Activated naive CD4-positive, alpha-beta T cell treated with anti-CD3 and anti-CD28 coated beads, Interleukin-2, amount 10 ng/mL, durations not matched to agents 7 days and 5 days (primary cell): ENCODE data around the gene ALDOC.

ENCODE experiments used
- CTCF ChIA-PET: fragments of 350-600 bp; sonication (Branson Sonifier 250); formaldehyde crosslinking; loops from one replicate; lab custom pipeline; 2021; ENCODE audit warnings: antibody characterized with exemption; lab: Charles Lee
- DNase-seq: peaks from one replicate; pipeline ENCODE4 v3.0.0-alpha.2; 2020
- H3K27ac Mint-ChIP-seq: one replicate; pipeline ENCODE4 v1.8.0; 2021; ENCODE audit warnings: mild to moderate bottlenecking, moderate library complexity, mixed read lengths
- H3K27me3 Mint-ChIP-seq: one replicate; pipeline ENCODE4 v1.8.0; 2021; ENCODE audit warnings: mild to moderate bottlenecking, mixed read lengths
- H3K36me3 Mint-ChIP-seq: one replicate; pipeline ENCODE4 v1.8.0; 2021; ENCODE audit warnings: mixed read lengths
- H3K4me1 Mint-ChIP-seq: one replicate; pipeline ENCODE4 v1.8.0; 2021; ENCODE audit warnings: mixed read lengths
- H3K4me3 Mint-ChIP-seq: one replicate; pipeline ENCODE4 v1.8.0; 2021; ENCODE audit warnings: mild to moderate bottlenecking, moderate library complexity, mixed read lengths
- H3K9me3 Mint-ChIP-seq: one replicate; pipeline ENCODE4 v1.8.0; 2021; ENCODE audit warnings: mixed read lengths

Gene ALDOC

DNA sequence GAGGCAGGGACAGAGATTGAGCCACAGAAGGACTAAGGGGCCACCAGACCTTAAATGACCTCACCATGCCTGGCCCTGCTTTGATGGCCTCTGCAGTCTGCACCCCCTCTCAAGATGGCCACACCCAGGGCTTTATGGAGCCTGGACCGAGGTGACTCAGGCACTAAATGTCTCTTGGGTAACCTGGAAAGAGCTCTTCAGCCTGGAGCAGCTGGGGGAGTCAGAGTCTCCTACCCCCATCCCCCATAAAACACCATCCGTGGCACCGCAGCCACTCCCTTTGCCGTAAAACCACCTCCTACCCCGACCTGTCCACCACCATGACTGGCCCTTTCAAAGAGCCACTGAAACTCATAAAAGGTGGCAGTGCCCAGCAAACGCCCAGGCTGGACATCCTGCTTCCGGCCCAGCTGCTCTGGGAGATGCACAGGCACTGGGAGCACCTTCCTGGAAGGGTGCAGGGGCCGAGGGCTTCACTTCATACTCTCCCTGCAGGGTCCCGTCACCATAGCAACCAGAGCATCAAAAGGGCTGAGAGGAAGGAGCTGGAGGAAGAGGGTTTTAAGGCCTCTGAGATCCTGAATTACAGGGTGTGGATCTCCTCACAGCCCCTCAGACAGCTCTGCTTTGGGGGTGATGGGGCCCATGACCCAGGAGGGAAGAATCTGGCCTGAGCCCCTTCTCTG, 48.2 kb downstream of the ALDOC start:
- DNase-seq: no peak
- no peak overlapping the region for H3K27ac Mint-ChIP-seq
- H3K27me3 Mint-ChIP-seq: peaks cover 18% of the 10 kb centered on the region
- CTCF ChIA-PET: interaction anchor here (1.0 kb wide), 1 partner anchor 20 kb away, joined by 3 read pairs; no protein-coding TSS in a partner anchor
- no peaks in the 10 kb centered on the region for H3K4me1 Mint-ChIP-seq
- no peaks in the 10 kb centered on the region for H3K36me3 Mint-ChIP-seq
- H3K4me3 Mint-ChIP-seq: no peak overlapping the region
- no peaks in the 10 kb centered on the region for H3K9me3 Mint-ChIP-seq

DNA sequence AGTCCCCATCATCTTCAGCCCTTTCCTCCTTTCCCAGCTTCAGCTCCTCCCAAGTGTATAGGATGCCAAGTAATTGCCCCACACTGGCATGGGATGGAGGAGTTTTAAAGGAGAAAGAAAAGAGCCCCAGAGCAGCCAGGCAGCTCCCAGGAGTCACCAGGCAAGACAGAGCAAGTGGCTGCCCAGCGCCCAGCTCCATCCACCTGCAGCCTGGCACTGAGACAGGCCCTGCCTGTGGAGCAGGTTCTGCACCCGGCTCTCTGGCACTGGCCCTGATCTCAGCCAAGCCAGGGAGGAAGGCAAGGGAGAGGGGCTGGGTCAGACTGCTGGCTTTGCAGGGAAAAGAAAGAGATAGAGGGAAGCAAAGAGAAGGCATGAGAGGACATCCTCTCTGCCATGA, 48.8 kb downstream of the ALDOC start:
- Mint-ChIP-seq H3K27ac (no peak overlapping the region), H3K27me3 (peaks cover 18% of the 10 kb centered on the region), H3K4me3 (no peak overlapping the region), H3K9me3 (no peaks in the 10 kb centered on the region), H3K36me3 (no peaks in the 10 kb centered on the region), H3K4me1 (no peaks in the 10 kb centered on the region)
- DNase-seq: no peak
- CTCF ChIA-PET: interaction anchor here (1.0 kb wide), 1 partner anchor 20 kb away, joined by 3 read pairs; no protein-coding TSS in a partner anchor

DNA sequence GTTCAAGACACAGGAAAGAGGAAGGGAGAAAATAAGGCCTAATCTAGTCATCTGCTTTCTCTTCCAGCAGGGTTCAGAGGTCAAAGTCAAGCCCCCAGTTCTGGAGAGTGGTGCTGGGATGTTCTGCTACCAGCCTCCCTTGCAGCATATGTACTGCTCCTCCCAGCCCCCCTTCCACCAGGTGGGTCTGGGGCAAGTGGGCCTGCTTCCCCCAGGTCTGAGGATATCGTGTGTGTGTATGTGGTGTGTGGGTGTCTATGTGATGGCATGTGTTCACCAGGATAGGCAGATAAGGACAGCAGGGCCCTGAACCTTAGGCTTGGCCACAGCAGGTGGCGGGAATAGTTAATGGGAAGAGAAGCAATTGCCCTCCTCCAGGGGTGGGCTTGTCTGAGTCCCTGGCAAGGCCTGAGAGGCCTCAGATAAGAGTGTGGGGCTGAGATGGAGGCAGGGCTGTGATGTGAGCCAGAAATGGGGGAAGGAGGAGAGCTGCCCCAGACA, 49.5 kb downstream of the ALDOC start:
- Mint-ChIP-seq H3K27ac (no peak overlapping the region), H3K36me3 (no peaks in the 10 kb centered on the region), H3K9me3 (no peaks in the 10 kb centered on the region), H3K27me3 (peaks cover 18% of the 10 kb centered on the region), H3K4me1 (no peaks in the 10 kb centered on the region), H3K4me3 (no peak overlapping the region)
- CTCF ChIA-PET: no interaction called here
- no peak for DNase-seq

DNA sequence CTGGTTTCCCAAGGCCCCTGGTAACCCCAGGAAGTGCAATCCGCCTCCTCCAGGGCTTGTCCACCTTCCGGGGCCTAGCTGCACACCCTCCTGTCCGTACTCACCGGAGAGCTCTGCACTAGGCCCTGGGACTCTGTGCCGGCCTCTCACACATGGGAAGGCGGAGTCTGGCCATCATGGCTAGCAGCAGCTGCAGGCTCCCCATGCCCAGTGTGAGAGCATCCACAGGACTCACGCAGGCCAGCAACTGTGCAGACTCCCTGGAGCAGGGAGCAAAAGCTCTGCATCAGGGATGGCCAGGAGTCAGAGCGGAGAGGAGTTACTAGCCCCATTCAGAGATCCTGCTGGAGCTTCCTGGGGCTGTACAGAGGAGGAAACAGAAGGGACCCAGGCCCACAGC, 50.3 kb downstream of the ALDOC start:
- Mint-ChIP-seq H3K36me3 (no peaks in the 10 kb centered on the region), H3K27ac (no peak overlapping the region), H3K27me3 (peaks cover 12% of the 10 kb centered on the region), H3K4me3 (no peak overlapping the region), H3K4me1 (no peaks in the 10 kb centered on the region), H3K9me3 (no peaks in the 10 kb centered on the region)
- no peak for DNase-seq
- CTCF ChIA-PET: no interaction called here

DNA sequence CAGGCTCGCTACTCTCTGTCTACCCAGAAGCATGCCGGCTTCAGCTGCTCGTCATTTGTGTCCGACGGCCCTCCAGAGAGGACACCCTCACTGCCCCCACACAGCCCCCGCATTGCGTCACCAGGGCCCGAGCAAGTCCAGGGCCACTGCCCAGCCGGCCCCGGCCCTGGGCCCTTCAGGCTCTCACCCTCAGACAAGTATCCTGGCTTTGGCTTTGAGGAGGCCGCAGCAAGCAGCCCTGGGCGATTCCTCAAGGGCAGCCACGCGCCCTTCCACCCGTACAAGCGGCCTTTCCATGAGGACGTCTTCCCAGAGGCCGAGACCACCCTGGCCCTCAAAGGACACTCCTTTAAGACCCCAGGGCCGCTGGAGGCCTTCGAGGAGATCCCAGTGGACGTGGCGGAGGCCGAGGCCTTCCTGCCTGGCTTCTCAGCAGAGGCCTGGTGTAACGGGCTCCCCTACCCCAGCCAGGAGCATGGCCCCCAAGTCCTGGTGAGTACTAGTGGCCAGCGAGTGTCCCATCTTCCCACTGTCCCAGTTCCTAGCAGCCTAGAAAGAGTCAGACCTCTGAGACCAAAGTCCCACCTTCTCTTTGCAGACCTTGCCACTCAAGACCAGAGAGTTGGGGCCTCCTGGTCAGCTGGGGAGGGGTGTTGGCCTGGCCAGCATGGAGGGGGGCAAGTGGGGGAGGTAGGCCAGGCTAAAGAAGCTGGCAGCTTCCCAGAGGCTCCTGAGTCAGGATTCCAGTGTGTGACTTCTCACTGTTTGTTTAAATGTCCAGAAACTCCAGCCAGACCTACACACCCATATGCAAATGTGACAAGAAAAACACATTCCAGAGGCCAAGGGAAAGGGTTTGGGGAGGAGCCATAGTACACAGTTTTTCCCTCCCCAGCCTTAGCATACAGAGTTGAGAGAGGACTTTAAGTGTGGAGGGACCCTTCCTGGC, 51.9 kb downstream of the ALDOC start:
- no peak for DNase-seq
- no peak overlapping the region for H3K4me3 Mint-ChIP-seq
- H3K27ac Mint-ChIP-seq: no peak overlapping the region
- H3K9me3 Mint-ChIP-seq: no peaks in the 10 kb centered on the region
- H3K36me3 Mint-ChIP-seq: no peaks in the 10 kb centered on the region
- CTCF ChIA-PET: no interaction called here
- no peaks in the 10 kb centered on the region for H3K4me1 Mint-ChIP-seq
- H3K27me3 Mint-ChIP-seq: peaks cover 14% of the 10 kb centered on the region

DNA sequence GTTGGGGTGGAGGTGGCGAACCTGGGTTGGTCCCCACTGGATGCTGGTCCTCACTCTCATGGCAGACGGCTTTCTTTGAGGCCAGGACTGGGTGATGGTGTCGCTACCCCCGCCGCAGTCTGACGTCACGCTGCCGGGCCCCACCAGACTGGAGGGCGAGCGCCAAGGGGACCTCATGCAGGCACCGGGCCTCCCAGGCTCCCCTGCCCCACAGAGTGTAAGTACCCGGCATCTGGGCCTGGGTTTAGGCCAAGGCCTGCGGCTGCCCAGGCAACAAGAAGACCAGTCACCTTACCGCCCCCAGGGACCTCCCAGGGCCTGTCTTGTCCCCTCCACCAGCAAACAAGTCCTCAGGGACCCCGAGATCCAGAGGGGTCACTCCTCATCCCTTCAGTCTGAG, 52.8 kb downstream of the ALDOC start:
- no peaks in the 10 kb centered on the region for H3K36me3 Mint-ChIP-seq
- H3K27me3 Mint-ChIP-seq: peaks cover 16% of the 10 kb centered on the region
- no peak overlapping the region for H3K4me3 Mint-ChIP-seq
- no peaks in the 10 kb centered on the region for H3K9me3 Mint-ChIP-seq
- H3K27ac Mint-ChIP-seq: no peak overlapping the region
- CTCF ChIA-PET: no interaction called here
- no peak for DNase-seq
- H3K4me1 Mint-ChIP-seq: no peaks in the 10 kb centered on the region

DNA sequence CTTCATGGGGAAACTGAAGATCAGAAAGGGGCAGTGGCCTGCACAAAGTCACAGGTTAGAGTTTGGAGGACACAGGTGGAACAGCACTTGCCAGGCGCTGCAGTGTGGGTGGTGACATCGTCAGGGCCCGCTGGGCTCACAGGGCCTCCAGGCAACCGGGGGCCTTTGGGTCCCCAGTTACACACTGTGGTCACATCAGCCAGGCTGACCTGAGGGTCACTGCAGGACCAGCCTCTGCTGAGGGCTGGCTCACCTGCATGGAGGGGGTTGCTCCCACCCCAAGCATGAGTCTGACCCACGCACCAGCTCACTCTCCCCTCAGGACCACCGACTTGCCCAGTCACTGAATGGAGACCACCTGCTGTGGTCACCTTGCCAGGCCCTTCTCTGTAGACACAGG, 53.5 kb downstream of the ALDOC start:
- H3K36me3 Mint-ChIP-seq: no peaks in the 10 kb centered on the region
- no peak overlapping the region for H3K27ac Mint-ChIP-seq
- H3K9me3 Mint-ChIP-seq: no peaks in the 10 kb centered on the region
- DNase-seq: no peak
- H3K27me3 Mint-ChIP-seq: peaks cover 23% of the 10 kb centered on the region
- CTCF ChIA-PET: no interaction called here
- no peaks in the 10 kb centered on the region for H3K4me1 Mint-ChIP-seq
- H3K4me3 Mint-ChIP-seq: no peak overlapping the region
